Keratinocyte (primary cell): Measurements from ENCODE around the gene HMG20A. TPM values are rescaled to one million over a fixed set of nuclear protein-coding genes. Genes with fewer than 3 reads are reported as not detected.

Experiments
- DNase-seq: peaks from one replicate; pipeline ENCODE4 v3.0.0-alpha.2; 2011; ENCODE audit warnings: low read depth, missing footprints, low spot score
- FAIRE-seq: peaks from 2 replicates; lab custom pipeline; 2011; peaks lifted over from hg19 to GRCh38; lab: Jason Lieb, UNC
- H2AFZ ChIP-seq: 2 replicates; pipeline ENCODE4 v1.6.0; 2012; ENCODE audit warnings: low read length, control low read depth, inconsistent platforms; ENCODE audit not compliant: control insufficient read depth
- H3K27ac ChIP-seq: 2 replicates; pipeline ENCODE4 v1.5.1; 2011; ENCODE audit warnings: low read length; ENCODE audit not compliant: control insufficient read depth, insufficient read depth
- H3K27me3 ChIP-seq: 3 replicates; pipeline ENCODE4 v1.6.0; 2011; ENCODE audit warnings: low read length; ENCODE audit not compliant: control insufficient read depth, insufficient read depth; ENCODE audit errors: extremely low read depth
- H3K36me3 ChIP-seq, 2 experiments: 2 replicates in 1 of 2; 3 replicates in 1 of 2; pipeline ENCODE4 v1.5.1; 2011; ENCODE audit warnings: low read length in 2 of 2, mild to moderate bottlenecking in 1 of 2; ENCODE audit not compliant: control insufficient read depth in 2 of 2, insufficient read depth in 2 of 2; ENCODE audit errors: extremely low read depth in 1 of 2
- H3K4me1 ChIP-seq: 3 replicates; pipeline ENCODE4 v1.5.1; 2011; ENCODE audit warnings: low read length; ENCODE audit not compliant: control insufficient read depth, insufficient read depth; ENCODE audit errors: extremely low read depth
- H3K4me2 ChIP-seq: 3 replicates; pipeline ENCODE4 v1.6.0; 2011; ENCODE audit warnings: low read depth, low read length; ENCODE audit not compliant: control insufficient read depth, insufficient read depth; ENCODE audit errors: extremely low read depth
- H3K4me3 ChIP-seq, 3 experiments: fragments of 200-600 bp in 1 of 3; sonication (generic) in 1 of 3; 2 replicates in 2 of 3; 3 replicates in 1 of 3; pipeline ENCODE4 v1.5.1; 2011 to 2016; ENCODE audit warnings: low read length in 3 of 3, mild to moderate bottlenecking in 3 of 3, control low read depth in 2 of 3, inconsistent platforms in 1 of 3, low read depth in 1 of 3, mixed read lengths in 1 of 3, mixed run types in 1 of 3, moderate library complexity in 1 of 3; ENCODE audit not compliant: control insufficient read depth in 2 of 3, insufficient read depth in 2 of 3; ENCODE audit errors: extremely low read depth in 1 of 3
- H3K79me2 ChIP-seq: 2 replicates; pipeline ENCODE4 v1.6.0; 2012; ENCODE audit warnings: low read length; ENCODE audit not compliant: control insufficient read depth, insufficient read depth
- H3K9ac ChIP-seq: 3 replicates; pipeline ENCODE4 v1.6.0; 2011; ENCODE audit warnings: low read length; ENCODE audit not compliant: control insufficient read depth, insufficient read depth; ENCODE audit errors: extremely low read depth
- H3K9me1 ChIP-seq: 3 replicates; pipeline ENCODE4 v1.6.0; 2011; ENCODE audit warnings: low read length; ENCODE audit not compliant: control insufficient read depth, insufficient read depth; ENCODE audit errors: extremely low read depth
- H3K9me3 ChIP-seq: 2 replicates; pipeline ENCODE4 v1.5.1; 2012; ENCODE audit warnings: low read depth, low read length; ENCODE audit not compliant: control insufficient read depth
- H4K20me1 ChIP-seq: 3 replicates; pipeline ENCODE4 v1.6.0; 2011; ENCODE audit warnings: low read length; ENCODE audit not compliant: control insufficient read depth, insufficient read depth; ENCODE audit errors: extremely low read depth
- CTCF ChIP-seq, 3 experiments: IDR thresholded peaks in 1 of 3; conservative IDR thresholded peaks in 1 of 3; optimal IDR thresholded peaks in 1 of 3; 2 replicates in 2 of 3; 3 replicates in 1 of 3; pipeline versions ENCODE3 to v1.5.1; 2011; ENCODE audit warnings: low read length in 3 of 3, mild to moderate bottlenecking in 3 of 3, moderate library complexity in 2 of 3, control low read depth in 1 of 3, inconsistent platforms in 1 of 3; ENCODE audit not compliant: insufficient read depth in 2 of 3; ENCODE audit errors: extremely low read depth in 1 of 3
- EZH2 ChIP-seq: IDR thresholded peaks from one replicate; pipeline ENCODE4 v1.6.1; 2012; ENCODE audit warnings: inconsistent platforms, mild to moderate bottlenecking, low read length, moderate library complexity
- dilution Hi-C: fragments of 300-500 bp; cut with MboI; formaldehyde crosslinking; loops from one replicate; pipeline ENCODE4 v1.7.0; 2020; ENCODE audit warnings: low sequenced_read_pairs; ENCODE audit not compliant: extremely low pct_ligation_motif_present
- polyA plus RNA-seq, 5 experiments: library from polyadenylated mRNA; depleted of rRNA in 3 of 5; stranded (reverse) in 3 of 5; stranded (forward) in 1 of 5; unstranded in 1 of 5; fragments of >200 nt; gene quantifications; 1 replicate in 1 of 5; 2 replicates in 3 of 5; 3 replicates in 1 of 5; pipeline versions ENCODE4 v1.2.1 to v1.2.3, GENCODE V29; 2011 to 2012; ENCODE audit warnings: missing spikeins in 2 of 5, low read depth in 1 of 5, low replicate concordance in 1 of 5

HMG20A gene
- polyA plus RNA-seq, 1 donor (not counting 4 experiments of a cell fraction or from before 2014, with no cell fraction given) = 44.6 TPM

GRCh38 chr15:77410701-77411618 lies 9.7 kb upstream of the HMG20A start:
- no peaks in the 10 kb centered on the region for H3K9me1 ChIP-seq
- H3K4me3 ChIP-seq = no peak overlapping the region
- DNase-seq (no peak), FAIRE-seq (no peak)
- H3K4me1 ChIP-seq = no peaks in the 10 kb centered on the region
- no peak overlapping the region for H3K9ac ChIP-seq
- H4K20me1 ChIP-seq = no peaks in the 10 kb centered on the region
- H2AFZ ChIP-seq = no peak overlapping the region
- no peaks in the 10 kb centered on the region for H3K9me3 ChIP-seq
- TF ChIP-seq CTCF (optimal IDR thresholded peaks at IDR 0.05 in 1 of 3, IDR thresholded peaks at IDR 0.05 in 1 of 3, conservative IDR thresholded peaks at IDR 0.05 in 1 of 3; ENCODE audit: extremely low read depth in 1 of 3, insufficient read depth in 2 of 3, low read length in 3 of 3) = no peak
- TF ChIP-seq EZH2 = no peak
- peaks cover 11% of the 10 kb centered on the region for H3K79me2 ChIP-seq
- no peaks in the 10 kb centered on the region for H3K27me3 ChIP-seq
- H3K27ac ChIP-seq = no peak overlapping the region
- H3K4me2 ChIP-seq = no peak overlapping the region
- no peaks in the 10 kb centered on the region for H3K36me3 ChIP-seq
- dilution Hi-C loops = no loop called here

GRCh38 chr15:77411619-77411976 lies 9.1 kb upstream of the HMG20A start:
- no peak for DNase-seq
- no peaks in the 10 kb centered on the region for H3K36me3 ChIP-seq
- H3K9me3 ChIP-seq = no peaks in the 10 kb centered on the region
- FAIRE-seq = no peak
- H4K20me1 ChIP-seq = no peaks in the 10 kb centered on the region
- dilution Hi-C loops = no loop called here
- no peaks in the 10 kb centered on the region for H3K27me3 ChIP-seq
- H3K79me2 ChIP-seq = peaks cover 11% of the 10 kb centered on the region
- H3K4me3 ChIP-seq = no peak overlapping the region
- no peak overlapping the region for H3K4me2 ChIP-seq
- H3K4me1 ChIP-seq = no peaks in the 10 kb centered on the region
- H3K27ac ChIP-seq = no peak overlapping the region
- H3K9me1 ChIP-seq = no peaks in the 10 kb centered on the region
- H2AFZ ChIP-seq = no peak overlapping the region
- H3K9ac ChIP-seq = no peak overlapping the region
- no peak for TF ChIP-seq CTCF (optimal IDR thresholded peaks at IDR 0.05 in 1 of 3, IDR thresholded peaks at IDR 0.05 in 1 of 3, conservative IDR thresholded peaks at IDR 0.05 in 1 of 3; ENCODE audit: extremely low read depth in 1 of 3, insufficient read depth in 2 of 3, low read length in 3 of 3)
- TF ChIP-seq EZH2 = no peak
